ENCODE results near the gene MFSD6L. TPM values are rescaled to one million over a fixed set of nuclear protein-coding genes. Genes with fewer than 3 reads are reported as not detected.

MFSD6L gene
- total RNA-seq, 1 experiment from 2014 or later = 2.1 TPM

DNA sequence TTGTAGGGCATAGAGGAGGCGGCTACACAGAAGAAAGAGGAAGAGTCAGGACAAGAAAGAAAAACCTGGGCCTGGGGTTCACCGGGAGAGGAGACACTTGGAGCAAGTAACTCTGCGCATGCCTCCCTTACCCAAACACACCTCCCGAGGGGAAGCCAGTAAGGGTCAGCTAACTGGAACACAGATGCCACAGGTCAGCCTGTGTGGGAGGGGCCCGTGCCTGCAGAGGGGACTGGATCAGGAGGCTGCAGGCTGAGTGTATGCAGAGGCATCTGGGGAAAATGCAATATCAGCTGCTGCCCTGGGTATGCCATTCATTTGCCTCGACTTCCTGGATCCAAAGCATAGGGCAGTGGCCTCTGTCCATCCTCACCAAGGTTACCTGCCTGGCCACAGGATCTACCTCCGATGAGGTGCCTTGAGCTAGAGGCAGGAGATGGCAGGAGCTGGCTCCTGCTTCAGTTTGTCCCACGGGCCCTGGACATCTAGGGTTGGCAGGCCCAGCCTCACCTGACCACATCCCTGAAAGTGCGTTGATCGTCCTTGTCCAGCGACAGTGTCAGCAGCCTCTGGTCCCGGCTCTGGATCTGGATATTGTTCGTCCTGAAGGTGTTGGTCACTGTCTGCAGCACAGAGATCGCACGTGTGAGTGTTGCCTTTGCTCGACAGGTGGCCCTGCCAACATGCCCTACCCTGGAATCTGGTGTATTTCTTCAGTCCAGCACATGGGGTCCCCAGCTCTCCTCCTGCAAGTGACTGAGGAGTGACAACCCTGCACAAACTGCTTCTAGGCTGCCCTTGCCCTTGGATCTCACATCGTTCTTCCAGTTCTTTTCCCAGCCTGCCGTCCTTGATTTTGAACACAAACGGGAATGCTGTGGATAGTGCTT lies 4.6 kb upstream of the MFSD6L start:
- H3K56ac ChIP-seq (ENCODE audit: insufficient read length, low read depth, low read length) = no peak overlapping the region
- H4K5ac ChIP-seq (ENCODE audit: insufficient read length, low read depth, low read length) = no peak overlapping the region
- H2BK20ac ChIP-seq (ENCODE audit: low read depth, low read length, poor library complexity, severe bottlenecking) = no peak overlapping the region
- no peaks in the 10 kb centered on the region for H3K36me3 Mint-ChIP-seq (ENCODE audit: insufficient read depth in 1 of 3, low read depth in 3 of 3)
- H3K23ac ChIP-seq (ENCODE audit: insufficient read length, low read depth, low read length) = no peak overlapping the region
- no peak overlapping the region for H3T11ph ChIP-seq (ENCODE audit: low read length)
- no peaks in the 10 kb centered on the region for H3K27me3 ChIP-seq (ENCODE audit: insufficient read depth, low read length)
- TF ChIP-seq, protein P1, sequence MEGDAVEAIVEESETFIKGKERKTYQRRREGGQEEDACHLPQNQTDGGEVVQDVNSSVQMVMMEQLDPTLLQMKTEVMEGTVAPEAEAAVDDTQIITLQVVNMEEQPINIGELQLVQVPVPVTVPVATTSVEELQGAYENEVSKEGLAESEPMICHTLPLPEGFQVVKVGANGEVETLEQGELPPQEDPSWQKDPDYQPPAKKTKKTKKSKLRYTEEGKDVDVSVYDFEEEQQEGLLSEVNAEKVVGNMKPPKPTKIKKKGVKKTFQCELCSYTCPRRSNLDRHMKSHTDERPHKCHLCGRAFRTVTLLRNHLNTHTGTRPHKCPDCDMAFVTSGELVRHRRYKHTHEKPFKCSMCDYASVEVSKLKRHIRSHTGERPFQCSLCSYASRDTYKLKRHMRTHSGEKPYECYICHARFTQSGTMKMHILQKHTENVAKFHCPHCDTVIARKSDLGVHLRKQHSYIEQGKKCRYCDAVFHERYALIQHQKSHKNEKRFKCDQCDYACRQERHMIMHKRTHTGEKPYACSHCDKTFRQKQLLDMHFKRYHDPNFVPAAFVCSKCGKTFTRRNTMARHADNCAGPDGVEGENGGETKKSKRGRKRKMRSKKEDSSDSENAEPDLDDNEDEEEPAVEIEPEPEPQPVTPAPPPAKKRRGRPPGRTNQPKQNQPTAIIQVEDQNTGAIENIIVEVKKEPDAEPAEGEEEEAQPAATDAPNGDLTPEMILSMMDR (conservative IDR thresholded peaks at IDR 0.05) = peak; percentile 46
- H3K23me2 ChIP-seq (ENCODE audit: insufficient read length, low read depth, low read length, poor library complexity, severe bottlenecking) = no peaks in the 10 kb centered on the region
- WGBS (ENCODE audit: extremely low coverage, insufficient read length, low lambda C conversion rate) = no CpG with 5 or more reads among the region's 19 CpGs
- H4K20me1 ChIP-seq (ENCODE audit: control insufficient read depth, insufficient read depth, insufficient read length) = no peaks in the 10 kb centered on the region
- H3K9ac ChIP-seq (ENCODE audit: extremely low read depth, insufficient read length, low read length) = no peak overlapping the region
- no peak overlapping the region for H4K91ac ChIP-seq (ENCODE audit: insufficient read length, low read depth, low read length)
- H3K4me2 ChIP-seq (ENCODE audit: insufficient read depth, insufficient read length, low read length) = no peak overlapping the region
- H3K4ac ChIP-seq (ENCODE audit: low read depth, low read length) = no peak overlapping the region
- H2BK12ac ChIP-seq (ENCODE audit: insufficient read length, low read depth, low read length) = no peak overlapping the region
- peaks cover 0 to 3% of the 10 kb centered on the region in 2 experiments; a peak in 2 of 5 replicates for H3K9me3 Mint-ChIP-seq
- no peak overlapping the region for H3K4me3 Mint-ChIP-seq
- no peak overlapping the region for H2AFZ ChIP-seq (ENCODE audit: low read length)
- no peak overlapping the region for H3K27ac Mint-ChIP-seq
- no peak overlapping the region for H4K8ac ChIP-seq (replicated peaks; ENCODE audit: insufficient read length, low read depth, low read length)
- no peak overlapping the region for H3K27ac ChIP-seq (ENCODE audit: insufficient read length, low read depth, low read length)
- H2BK120ac ChIP-seq (ENCODE audit: low read depth, low read length, poor library complexity, severe bottlenecking) = no peak overlapping the region
- H3K18ac ChIP-seq (ENCODE audit: insufficient read length, low read depth, low read length) = no peak overlapping the region
- DNase-seq = peak; percentile 72
- H2BK5ac ChIP-seq (ENCODE audit: insufficient read length, low read length) = no peak overlapping the region
- H3K9me3 ChIP-seq (ENCODE audit: control insufficient read depth, low read depth, low read length) = no peaks in the 10 kb centered on the region
- peaks cover 19 to 25% of the 10 kb centered on the region in 2 experiments for H3K4me1 Mint-ChIP-seq
- H2AK5ac ChIP-seq (ENCODE audit: insufficient read length, low read length) = no peak overlapping the region
- H3K79me2 ChIP-seq (ENCODE audit: insufficient read depth, low read length) = no peaks in the 10 kb centered on the region
- no peak overlapping the region for H2BK15ac ChIP-seq (ENCODE audit: low read depth, low read length)
- no peaks in the 10 kb centered on the region; the same call in none of the 2 replicates for H3K27me3 Mint-ChIP-seq (ENCODE audit: low read depth)
- H3K14ac ChIP-seq (ENCODE audit: insufficient read depth, low read length) = no peak overlapping the region
- H3K4me1 ChIP-seq (ENCODE audit: insufficient read depth, low read length) = no peaks in the 10 kb centered on the region
- no peaks in the 10 kb centered on the region for H3K79me1 ChIP-seq (ENCODE audit: insufficient read depth, low read depth, low read length, poor library complexity, severe bottlenecking)
